Rectal smooth muscle tissue (tissue), 1 donor: ENCODE measurements around the gene KAT6B.

ENCODE experiments used
- H3K27ac ChIP-seq: one replicate; pipeline ENCODE4 v1.7.0; 2013; ENCODE audit warnings: low read depth, low read length, inconsistent platforms
- H3K27me3 ChIP-seq: one replicate; pipeline ENCODE4 v1.7.0; 2013; ENCODE audit warnings: low read length; ENCODE audit not compliant: control insufficient read depth, insufficient read depth
- H3K36me3 ChIP-seq: one replicate; pipeline ENCODE4 v1.7.0; 2013; ENCODE audit warnings: low read length; ENCODE audit not compliant: control insufficient read depth, insufficient read depth
- H3K4me1 ChIP-seq: one replicate; pipeline ENCODE4 v1.7.0; 2013; ENCODE audit warnings: low read length; ENCODE audit not compliant: control insufficient read depth, insufficient read depth
- H3K4me3 ChIP-seq: one replicate; pipeline ENCODE4 v1.7.0; 2013; ENCODE audit warnings: low read length
- H3K9ac ChIP-seq: one replicate; pipeline ENCODE4 v1.7.0; 2013; ENCODE audit warnings: low read length

KAT6B gene

GRCh38 chr10:74801447-74801846 lies 25.0 kb upstream of the KAT6B start:
- H3K27ac ChIP-seq = no peak overlapping the region
- H3K4me3 ChIP-seq = no peak overlapping the region
- no peak overlapping the region for H3K9ac ChIP-seq
- no peaks in the 10 kb centered on the region for H3K36me3 ChIP-seq
- no peaks in the 10 kb centered on the region for H3K27me3 ChIP-seq
- no peaks in the 10 kb centered on the region for H3K4me1 ChIP-seq

GRCh38 chr10:74808501-74808900 lies 17.9 kb upstream of the KAT6B start:
- H3K4me3 ChIP-seq = no peak overlapping the region
- no peaks in the 10 kb centered on the region for H3K4me1 ChIP-seq
- no peaks in the 10 kb centered on the region for H3K27me3 ChIP-seq
- no peak overlapping the region for H3K9ac ChIP-seq
- no peaks in the 10 kb centered on the region for H3K36me3 ChIP-seq
- no peak overlapping the region for H3K27ac ChIP-seq

- H3K9ac ChIP-seq = no peak overlapping the region
- no peak overlapping the region for H3K27ac ChIP-seq
- H3K27me3 ChIP-seq = no peaks in the 10 kb centered on the region
- no peaks in the 10 kb centered on the region for H3K4me1 ChIP-seq
- no peaks in the 10 kb centered on the region for H3K36me3 ChIP-seq
- no peak overlapping the region for H3K4me3 ChIP-seq
These were observed 16.3 kb upstream of the KAT6B start for GRCh38 chr10:74810087-74810486.

- no peak overlapping the region for H3K9ac ChIP-seq
- H3K4me1 ChIP-seq = no peaks in the 10 kb centered on the region
- H3K4me3 ChIP-seq = no peak overlapping the region
These were observed 12.8 kb upstream of the KAT6B start for GRCh38 chr10:74813381-74814259.

GRCh38 chr10:74814797-74815196 lies 11.6 kb upstream of the KAT6B start:
- Histone ChIP-seq H3K27ac (no peak overlapping the region), H3K4me1 (no peaks in the 10 kb centered on the region), H3K9ac (no peak overlapping the region), H3K36me3 (no peaks in the 10 kb centered on the region), H3K4me3 (no peak overlapping the region), H3K27me3 (no peaks in the 10 kb centered on the region)

More at GRCh38 chr10:74813381-74814259, 12.8 kb upstream of the KAT6B start:
- H3K27ac ChIP-seq = no peak overlapping the region
- H3K36me3 ChIP-seq = no peaks in the 10 kb centered on the region
- H3K27me3 ChIP-seq = no peaks in the 10 kb centered on the region

- no peak overlapping the region for H3K27ac ChIP-seq
- H3K36me3 ChIP-seq = no peaks in the 10 kb centered on the region
- no peak overlapping the region for H3K4me3 ChIP-seq
- H3K27me3 ChIP-seq = no peaks in the 10 kb centered on the region
- H3K9ac ChIP-seq = no peak overlapping the region
- H3K4me1 ChIP-seq = no peaks in the 10 kb centered on the region
These were observed 9.4 kb upstream of the KAT6B start for GRCh38 chr10:74816824-74817498.

- Histone ChIP-seq H3K27ac (no peak overlapping the region), H3K27me3 (no peaks in the 10 kb centered on the region), H3K36me3 (no peaks in the 10 kb centered on the region), H3K4me1 (peaks cover 9% of the 10 kb centered on the region), H3K4me3 (no peak overlapping the region), H3K9ac (no peak overlapping the region)
These were observed 4.9 kb upstream of the KAT6B start for GRCh38 chr10:74821501-74821900.

GRCh38 chr10:74822101-74822500 lies 4.3 kb upstream of the KAT6B start:
- no peak overlapping the region for H3K4me3 ChIP-seq

GRCh38 chr10:74822521-74823089 lies 3.8 kb upstream of the KAT6B start:
- no peak overlapping the region for H3K27ac ChIP-seq
- H3K36me3 ChIP-seq = no peaks in the 10 kb centered on the region
- peaks cover 9% of the 10 kb centered on the region for H3K4me1 ChIP-seq
- H3K4me3 ChIP-seq = no peak overlapping the region
- no peaks in the 10 kb centered on the region for H3K27me3 ChIP-seq
- H3K9ac ChIP-seq = no peak overlapping the region

More at GRCh38 chr10:74822101-74822500, 4.3 kb upstream of the KAT6B start:
- H3K36me3 ChIP-seq = no peaks in the 10 kb centered on the region
- no peak overlapping the region for H3K9ac ChIP-seq
- no peak overlapping the region for H3K27ac ChIP-seq
- H3K4me1 ChIP-seq = peaks cover 9% of the 10 kb centered on the region
- no peaks in the 10 kb centered on the region for H3K27me3 ChIP-seq

GRCh38 chr10:74823791-74824183 lies 2.6 kb upstream of the KAT6B start:
- H3K27me3 ChIP-seq = no peaks in the 10 kb centered on the region
- H3K27ac ChIP-seq = peak overlapping the region; percentile 85
- H3K4me3 ChIP-seq = no peak overlapping the region
- no peak overlapping the region for H3K9ac ChIP-seq
- no peaks in the 10 kb centered on the region for H3K36me3 ChIP-seq
- H3K4me1 ChIP-seq = peaks cover 9% of the 10 kb centered on the region

GRCh38 chr10:74824184-74824899 lies 2.1 kb upstream of the KAT6B start:
- Histone ChIP-seq H3K4me3 (peak overlapping the region; percentile 89), H3K27me3 (no peaks in the 10 kb centered on the region), H3K4me1 (peaks cover 9% of the 10 kb centered on the region), H3K36me3 (no peaks in the 10 kb centered on the region), H3K27ac (peak overlapping the region; percentile 85), H3K9ac (peak overlapping the region; percentile 80)

- H3K27ac ChIP-seq = peak overlapping the region; percentile 85
- peak overlapping the region; percentile 89 for H3K4me3 ChIP-seq
- peaks cover 9% of the 10 kb centered on the region for H3K4me1 ChIP-seq
- H3K27me3 ChIP-seq = no peaks in the 10 kb centered on the region
- H3K9ac ChIP-seq = peak overlapping the region; percentile 80
- H3K36me3 ChIP-seq = no peaks in the 10 kb centered on the region
These were observed 1.5 kb upstream of the KAT6B start for GRCh38 chr10:74824900-74825370.
